Osteoblast (primary cell): ENCODE results near the gene MTF2. TPM values are rescaled to one million over a fixed set of nuclear protein-coding genes. Genes with fewer than 3 reads are reported as not detected.
A peak's percentile ranks its signal among the peaks of the same experiment; 100 is the strongest.

Experiments
- DNase-seq: peaks from one replicate; pipeline ENCODE4 v3.0.0; 2011; ENCODE audit warnings: low spot score, mixed read lengths; ENCODE audit not compliant: insufficient read length; ENCODE audit errors: missing footprints
- H2AFZ ChIP-seq: 2 replicates; pipeline ENCODE4 v1.6.0; 2011; ENCODE audit warnings: mild to moderate bottlenecking, low read length
- H3K27ac ChIP-seq: 2 replicates; pipeline ENCODE4 v1.5.1; 2011; ENCODE audit warnings: mild to moderate bottlenecking, low read depth, low read length, moderate library complexity
- H3K27me3 ChIP-seq: 2 replicates; pipeline ENCODE4 v1.6.0; 2012; ENCODE audit warnings: mild to moderate bottlenecking, control low read depth, inconsistent platforms, low read length, moderate library complexity; ENCODE audit not compliant: insufficient read depth
- H3K36me3 ChIP-seq: 2 replicates; pipeline ENCODE4 v1.5.1; 2011; ENCODE audit warnings: mild to moderate bottlenecking, low read length, control low read depth, moderate library complexity; ENCODE audit not compliant: insufficient read depth
- H3K4me1 ChIP-seq: 2 replicates; pipeline ENCODE4 v1.5.1; 2011; ENCODE audit warnings: mild to moderate bottlenecking, low read length, control low read depth, moderate library complexity; ENCODE audit not compliant: insufficient read depth
- H3K4me2 ChIP-seq: 2 replicates; pipeline ENCODE4 v1.6.0; 2011; ENCODE audit warnings: mild to moderate bottlenecking, low read length; ENCODE audit not compliant: insufficient read depth
- H3K4me3 ChIP-seq: fragments of 200-600 bp; sonication (generic); 3 replicates; pipeline ENCODE4 v1.5.1; 2012; ENCODE audit warnings: mild to moderate bottlenecking, low read length, inconsistent platforms; ENCODE audit not compliant: insufficient read depth
- H3K79me2 ChIP-seq: 2 replicates; pipeline ENCODE4 v1.6.0; 2012; ENCODE audit warnings: mild to moderate bottlenecking, low read length, control low read depth, inconsistent platforms; ENCODE audit not compliant: insufficient read depth
- H3K9me3 ChIP-seq: 2 replicates; pipeline ENCODE4 v1.5.1; 2011; ENCODE audit warnings: low read depth, low read length, control low read depth
- H4K20me1 ChIP-seq: 2 replicates; pipeline ENCODE4 v1.6.0; 2012; ENCODE audit warnings: mild to moderate bottlenecking, low read length, control low read depth; ENCODE audit not compliant: insufficient read depth
- CTCF ChIP-seq: IDR thresholded peaks from 2 replicates; pipeline ENCODE4 v1.5.1; 2011; ENCODE audit warnings: mild to moderate bottlenecking, low read depth, low read length, moderate library complexity; ENCODE audit errors: extremely low read depth
- total RNA-seq: library from RNA; depleted of rRNA; stranded (reverse); fragments of >200 nt; gene quantifications from 2 replicates; pipeline ENCODE4 v1.2.3, GENCODE V29; 2012

MTF2 gene
- total RNA-seq, 1 donor: 15.9 TPM

GRCh38 chr1:93107395-93107794, 28.3 kb downstream of the MTF2 start:
- Histone ChIP-seq H3K27ac (no peak overlapping the region), H4K20me1 (peaks cover 3% of the 10 kb centered on the region), H3K79me2 (peaks cover 62% of the 10 kb centered on the region), H2AFZ (no peak overlapping the region), H3K27me3 (no peaks in the 10 kb centered on the region), H3K36me3 (no peaks in the 10 kb centered on the region), H3K4me2 (no peak overlapping the region), H3K4me3 (no peak overlapping the region), H3K4me1 (peaks cover 10% of the 10 kb centered on the region), H3K9me3 (no peaks in the 10 kb centered on the region)
- no peak for DNase-seq
- TF ChIP-seq CTCF: no peak

GRCh38 chr1:93108335-93108734, 29.3 kb downstream of the MTF2 start:
- Histone ChIP-seq H3K27ac (no peak overlapping the region), H3K4me1 (peaks cover 10% of the 10 kb centered on the region), H2AFZ (no peak overlapping the region), H4K20me1 (peaks cover 3% of the 10 kb centered on the region), H3K9me3 (no peaks in the 10 kb centered on the region), H3K4me2 (no peak overlapping the region), H3K79me2 (peaks cover 66% of the 10 kb centered on the region), H3K36me3 (no peaks in the 10 kb centered on the region), H3K27me3 (no peaks in the 10 kb centered on the region), H3K4me3 (no peak overlapping the region)
- TF ChIP-seq CTCF: no peak
- DNase-seq: no peak

DNA sequence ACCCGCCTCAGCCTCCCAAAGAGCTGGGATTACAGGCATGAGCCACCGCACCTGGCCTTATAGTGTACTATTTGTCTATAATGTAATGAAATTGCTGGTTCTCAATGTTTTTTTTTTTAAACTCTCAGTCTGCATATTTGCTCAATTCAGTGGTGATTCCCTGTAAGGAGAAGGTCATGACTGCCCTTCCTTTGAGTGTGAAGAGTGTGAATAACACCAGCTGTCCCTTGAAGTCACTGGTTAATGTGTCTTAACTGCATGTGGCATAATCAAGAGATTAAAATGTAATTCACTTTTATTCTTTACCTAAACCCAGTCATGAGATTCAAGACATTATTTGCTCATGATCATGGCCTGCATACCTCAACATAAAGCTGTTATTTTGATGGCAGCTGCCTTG, 30.5 kb downstream of the MTF2 start:
- H3K4me1 ChIP-seq: peaks cover 13% of the 10 kb centered on the region
- no peak overlapping the region for H3K27ac ChIP-seq
- H3K79me2 ChIP-seq: peaks cover 59% of the 10 kb centered on the region
- no peaks in the 10 kb centered on the region for H3K36me3 ChIP-seq
- H3K27me3 ChIP-seq: no peaks in the 10 kb centered on the region
- no peak overlapping the region for H2AFZ ChIP-seq
- no peak for DNase-seq
- no peaks in the 10 kb centered on the region for H3K9me3 ChIP-seq
- no peak overlapping the region for H3K4me3 ChIP-seq
- H3K4me2 ChIP-seq: no peak overlapping the region
- no peak for TF ChIP-seq CTCF
- peaks cover 3% of the 10 kb centered on the region for H4K20me1 ChIP-seq

DNA sequence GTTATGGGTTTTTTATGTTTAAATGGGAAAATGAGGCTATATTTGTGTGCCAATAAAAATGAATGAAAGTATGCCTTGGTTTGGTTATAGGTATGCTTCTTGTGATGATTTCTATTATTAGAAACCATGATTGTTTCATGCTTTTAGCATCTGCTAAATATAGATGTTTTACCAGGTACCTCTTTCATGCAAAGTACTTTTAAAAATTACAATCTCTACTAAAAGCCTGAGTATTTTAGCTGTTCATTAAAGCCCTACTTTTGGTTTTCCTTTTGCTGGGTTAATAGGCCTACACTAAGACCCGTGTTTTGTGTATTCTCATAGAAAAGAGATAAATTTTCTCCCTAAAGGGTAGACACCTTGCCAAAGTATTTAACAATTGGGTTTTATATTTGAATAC, 32.0 kb downstream of the MTF2 start:
- peaks cover 3% of the 10 kb centered on the region for H4K20me1 ChIP-seq
- peaks cover 3% of the 10 kb centered on the region for H3K36me3 ChIP-seq
- no peaks in the 10 kb centered on the region for H3K27me3 ChIP-seq
- no peak overlapping the region for H2AFZ ChIP-seq
- peaks cover 47% of the 10 kb centered on the region for H3K79me2 ChIP-seq
- peak; percentile 21 for DNase-seq
- no peak for TF ChIP-seq CTCF
- H3K4me2 ChIP-seq: peak overlapping the region; percentile 51
- H3K4me1 ChIP-seq: peaks cover 13% of the 10 kb centered on the region
- no peaks in the 10 kb centered on the region for H3K9me3 ChIP-seq
- no peak overlapping the region for H3K4me3 ChIP-seq
- peak overlapping the region; percentile 31 for H3K27ac ChIP-seq
